Activated T-helper 9 cell treated with anti-CD3 and anti-CD28 coated beads, Interleukin-2, amount 50 U/mL, for 16 hours (primary cell): ENCODE measurements around the gene CIAO2A.
"Not testable (repeated sequence)": the region's sequence is repeated elsewhere in the genome, so short reads cannot be mapped to it uniquely, and the experiment has no call there.

Experiments
- DNase-seq: peaks from one replicate; pipeline ENCODE4 v3.0.0-alpha.2; 2020; ENCODE audit warnings: low read depth

The CIAO2A gene

DNA sequence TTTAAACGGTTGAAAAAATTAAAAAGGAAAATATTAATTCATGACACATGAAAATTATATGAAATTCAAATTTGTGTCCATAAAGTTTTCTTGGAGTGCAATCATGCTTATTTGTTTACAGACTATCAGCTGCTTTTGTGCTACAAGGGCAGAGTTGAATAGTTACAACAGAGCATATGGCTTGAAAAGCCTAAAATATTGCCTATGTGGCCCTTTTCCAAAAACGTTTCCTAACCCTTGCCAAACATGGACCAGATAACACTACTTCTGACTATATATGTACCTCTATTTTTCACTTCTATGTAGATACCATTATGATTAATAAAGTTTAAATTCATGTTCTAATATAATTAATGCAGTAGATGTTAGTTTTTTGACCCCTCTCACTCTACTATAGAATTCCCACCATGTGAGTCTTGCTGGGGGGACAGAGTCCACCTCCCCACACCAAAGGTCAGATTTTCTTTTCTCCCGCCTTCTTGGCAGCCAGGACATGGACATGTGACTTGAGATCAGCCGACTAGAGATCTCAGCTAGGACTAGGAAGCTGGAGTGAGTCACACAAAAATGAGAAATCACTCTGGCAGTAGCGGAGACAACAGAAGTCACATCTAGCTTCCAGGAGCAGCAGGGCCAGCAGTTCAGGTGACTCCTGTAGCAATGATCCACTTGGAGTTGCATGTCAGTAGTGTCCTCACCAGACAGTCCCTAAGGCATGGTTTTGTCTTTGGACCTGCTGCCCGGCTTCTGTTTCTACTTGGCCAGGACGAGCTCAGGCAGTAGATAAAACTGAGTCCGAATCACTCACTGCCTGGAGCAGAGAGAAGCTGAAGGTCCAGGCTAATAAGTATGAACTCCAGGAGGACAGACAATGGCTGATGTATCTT, 22.4 kb downstream of the CIAO2A start:
- no peak for DNase-seq

DNA sequence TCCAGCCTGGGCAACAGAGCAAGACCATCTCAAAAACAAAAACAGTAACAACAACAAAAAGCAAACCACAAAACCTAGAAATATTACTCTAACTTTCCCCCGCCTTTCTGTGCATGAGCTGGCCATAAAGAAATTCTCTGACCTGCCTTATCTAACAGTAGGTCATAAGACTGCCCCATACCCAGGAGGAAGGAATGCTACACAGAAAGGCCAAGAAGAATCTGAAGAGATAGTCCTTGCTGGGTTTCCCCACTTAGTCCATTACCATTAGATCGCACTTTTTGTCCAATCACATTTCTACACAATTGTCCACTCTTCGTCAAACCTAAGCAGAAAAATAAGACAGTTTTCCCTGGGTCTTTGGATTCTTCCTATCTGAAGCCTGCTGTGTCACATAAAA, 23.5 kb downstream of the CIAO2A start:
- DNase-seq = no peak

DNA sequence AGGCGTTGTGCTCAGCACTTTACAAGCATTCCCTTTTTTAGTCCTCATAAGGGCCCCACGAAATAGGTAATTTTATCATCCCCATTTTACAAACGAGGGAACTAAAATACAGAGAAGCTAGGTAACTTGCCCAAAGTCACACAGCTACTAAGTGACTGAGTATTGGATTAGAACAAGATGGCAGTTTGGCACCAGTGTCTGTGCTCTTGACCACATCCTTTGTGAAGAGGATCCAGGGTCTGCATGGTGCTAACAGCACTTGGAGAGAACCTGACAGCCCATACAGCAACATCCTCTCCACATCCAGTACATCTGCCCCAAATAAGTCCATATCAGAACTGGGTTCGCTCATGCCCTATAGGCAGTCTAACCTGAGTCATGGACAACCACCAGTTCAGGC, 25.5 kb downstream of the CIAO2A start:
- DNase-seq = no peak

DNA sequence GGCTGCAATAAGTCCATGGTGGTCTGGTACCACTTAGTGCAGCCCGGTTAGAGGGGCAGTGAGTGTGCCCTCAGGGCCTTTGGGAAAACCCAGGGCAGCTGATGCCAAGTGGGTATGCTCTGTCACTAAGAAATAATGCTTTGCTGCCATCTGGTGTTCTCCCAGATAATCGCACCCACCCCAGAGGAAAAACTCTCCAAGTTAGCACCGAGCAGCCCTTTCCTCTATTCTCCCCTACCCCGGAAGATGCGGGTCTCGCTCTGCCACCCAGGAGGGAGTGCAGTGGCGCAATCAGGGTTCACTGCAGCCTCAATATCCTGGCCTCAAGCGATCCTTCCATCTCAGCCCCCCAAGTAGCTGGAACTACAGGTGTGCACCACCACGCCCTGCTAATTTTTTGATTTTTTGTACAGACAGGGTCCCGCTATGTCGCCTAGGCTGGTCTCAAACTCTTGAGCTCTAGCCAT, 26.0 kb downstream of the CIAO2A start:
- DNase-seq = peak; percentile 36

DNA sequence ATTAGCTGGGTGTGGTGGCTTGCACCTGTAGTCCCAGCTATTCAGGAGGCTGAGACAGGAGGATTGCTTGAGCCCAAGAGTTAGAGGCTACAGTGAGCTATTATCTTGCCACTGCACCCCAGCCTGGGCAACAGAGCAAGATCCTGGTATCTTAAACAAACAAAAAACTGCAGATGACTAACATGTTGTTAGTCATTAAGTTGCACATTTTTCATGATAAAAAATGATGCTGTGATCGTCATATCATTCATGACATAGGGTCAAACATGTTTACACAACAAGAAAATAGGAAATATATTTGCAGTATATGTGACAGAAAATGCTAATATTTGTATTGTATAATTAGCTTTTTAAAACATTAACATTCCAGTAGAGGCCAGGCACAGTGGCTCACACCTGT, 27.2 kb downstream of the CIAO2A start:
- no peak for DNase-seq

DNA sequence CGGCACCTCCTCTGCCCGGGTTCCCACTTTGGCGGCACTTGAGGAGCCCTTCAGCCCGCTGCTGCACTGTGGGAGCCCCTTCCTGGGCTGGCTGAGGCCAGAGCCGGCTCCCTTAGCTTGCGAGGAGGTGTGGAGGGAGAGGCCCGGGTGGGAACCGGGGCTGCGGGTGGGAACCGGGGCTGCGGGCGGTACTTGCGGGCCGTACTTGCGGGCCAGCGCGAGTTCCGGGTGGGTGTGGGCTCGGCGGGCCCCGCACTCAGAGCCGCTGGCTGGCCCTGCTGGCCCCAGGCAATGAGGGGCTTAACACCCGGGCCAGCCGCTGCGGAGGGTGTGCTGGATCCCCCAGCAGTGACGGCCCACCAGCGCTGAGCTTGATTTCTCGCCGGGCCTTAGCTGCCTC, 32.9 kb downstream of the CIAO2A start:
- DNase-seq = no peak

DNA sequence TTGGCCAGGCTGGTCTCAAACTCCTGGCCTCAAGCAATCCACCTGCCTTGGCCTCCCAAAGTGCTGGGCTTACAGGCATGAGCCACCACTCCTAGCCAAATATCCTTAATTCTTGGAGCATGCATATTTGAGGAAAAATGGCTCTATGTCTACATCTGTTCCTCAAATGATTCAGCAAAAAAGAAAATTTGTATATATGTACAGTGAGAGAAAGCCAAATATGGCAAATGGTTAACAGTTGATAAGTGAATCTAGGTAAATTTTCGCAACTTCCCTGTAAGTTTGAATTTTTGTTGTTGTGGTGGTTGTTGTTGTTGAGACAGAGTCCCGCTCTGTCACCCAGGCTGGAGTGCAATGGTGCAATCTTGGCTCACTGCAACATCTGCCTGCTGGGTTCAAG, 34.5 kb downstream of the CIAO2A start:
- not testable (repeated sequence) for DNase-seq

DNA sequence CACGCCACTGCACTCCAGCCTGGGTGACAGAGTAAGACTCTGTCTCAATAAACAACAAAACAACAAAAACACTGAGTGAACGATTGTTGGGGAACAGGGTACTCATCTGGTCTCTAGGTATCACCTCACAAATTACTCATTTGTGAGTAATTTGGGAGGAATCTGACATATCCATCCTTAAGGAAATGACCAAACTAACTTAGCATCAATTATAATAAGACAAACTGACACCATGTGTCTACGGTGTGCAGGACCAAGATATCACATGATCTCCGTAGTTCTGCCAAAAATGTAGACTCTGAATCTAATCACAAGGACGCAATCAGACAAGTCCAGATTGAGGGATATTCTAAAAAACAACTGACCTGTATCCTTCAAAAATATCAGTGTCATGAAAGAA, 35.4 kb downstream of the CIAO2A start:
- DNase-seq = no peak

DNA sequence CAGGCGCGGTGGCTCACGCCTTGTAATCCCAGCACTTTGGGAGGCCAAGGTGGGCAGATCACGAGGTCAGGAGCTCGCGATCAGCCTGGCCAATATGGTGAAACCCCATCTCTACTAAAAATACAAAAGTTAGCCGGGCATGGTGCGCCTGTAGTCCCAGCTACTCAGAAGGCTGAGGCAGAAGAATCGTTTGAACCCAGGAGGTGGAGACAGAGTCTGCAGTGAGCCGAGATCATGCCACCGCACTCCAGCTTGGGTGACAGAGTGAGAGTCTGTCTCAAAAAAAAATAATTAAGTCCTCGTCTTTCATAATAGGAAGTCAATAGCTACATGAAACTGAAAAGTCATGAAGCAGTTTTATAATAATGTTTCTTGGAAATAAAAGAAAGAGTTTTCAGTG, 40.0 kb downstream of the CIAO2A start:
- not testable (repeated sequence) for DNase-seq

DNA sequence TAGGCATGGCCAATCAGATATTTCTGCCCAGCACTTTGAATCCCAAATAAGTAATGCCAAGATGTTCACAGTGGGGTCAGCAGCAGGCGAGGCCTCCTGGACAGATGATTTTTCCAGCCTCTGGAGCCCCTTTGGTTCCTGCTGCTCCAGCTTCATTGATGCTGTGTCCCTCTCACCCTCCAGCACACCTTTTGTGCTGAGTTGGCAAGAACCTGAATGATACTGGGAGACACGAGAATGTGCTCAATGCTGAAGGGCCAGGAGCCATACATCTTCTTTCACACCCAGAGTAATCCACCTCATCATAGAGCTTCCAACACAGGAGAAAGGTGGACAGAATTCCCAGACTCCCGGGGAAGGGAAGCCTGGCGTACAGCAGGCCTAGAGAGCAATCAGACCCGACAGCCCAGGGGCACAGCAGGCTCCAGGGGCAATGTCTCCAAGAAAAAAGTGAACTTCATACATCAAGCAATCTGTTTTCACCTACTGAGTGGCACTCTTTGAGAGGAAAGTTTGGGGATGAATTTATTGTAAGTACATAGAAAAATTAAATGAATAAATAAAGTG, 40.6 kb downstream of the CIAO2A start:
- DNase-seq = no peak

DNA sequence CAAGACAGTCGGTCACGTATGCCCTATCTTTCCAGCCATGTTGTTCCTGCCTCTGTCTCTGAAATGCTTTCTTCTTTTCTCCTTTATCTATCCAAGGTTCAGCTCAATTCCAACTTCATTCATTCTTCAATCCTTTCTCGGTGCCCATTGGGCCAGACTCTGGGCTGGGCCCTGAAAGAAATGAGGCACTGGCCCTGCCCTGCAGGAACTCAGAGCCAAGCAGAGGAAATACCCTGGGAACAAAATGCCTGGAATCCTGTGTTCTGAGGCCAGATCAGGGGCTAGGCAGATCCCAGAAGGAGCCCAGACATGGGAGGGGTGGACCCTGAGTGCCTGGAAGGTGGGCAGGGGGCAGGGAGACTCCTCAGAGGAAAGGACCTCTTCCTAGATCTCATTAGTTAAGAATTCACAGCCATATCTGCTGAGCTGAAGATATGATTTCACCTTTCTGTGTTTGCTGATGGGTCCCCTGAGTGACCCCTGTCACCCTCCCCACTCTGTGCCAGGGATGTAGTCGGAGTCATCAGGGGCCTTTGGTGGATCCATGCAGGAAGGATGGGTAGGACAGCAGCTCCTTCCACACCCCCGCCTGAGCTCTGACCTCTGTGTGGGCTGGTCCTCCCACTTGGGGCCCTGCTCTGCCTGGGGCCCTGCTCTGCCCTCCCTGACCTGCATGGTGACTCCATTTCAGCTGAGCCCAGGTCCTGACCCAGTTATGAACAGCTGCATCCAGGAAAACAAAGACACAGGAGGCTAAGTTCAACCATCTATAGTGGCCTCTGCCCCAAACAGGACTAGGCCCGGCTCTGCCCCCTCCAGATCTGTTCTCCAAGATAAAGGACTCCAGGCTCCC, 42.0 kb downstream of the CIAO2A start:
- no peak for DNase-seq

DNA sequence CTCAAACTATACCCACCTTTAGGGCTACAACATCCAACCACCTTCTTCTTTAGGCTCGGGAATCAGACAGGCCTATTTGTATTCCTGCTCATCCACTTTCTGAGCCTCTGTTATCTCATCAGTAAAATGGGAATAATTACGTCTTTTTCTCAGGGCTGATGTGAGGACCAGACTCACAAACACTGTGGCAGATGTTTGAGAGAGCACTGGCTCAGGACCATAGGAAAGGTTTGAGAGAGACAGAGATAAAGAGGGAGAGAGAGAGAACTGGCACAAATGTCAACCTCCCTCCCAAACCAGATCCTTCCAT, 42.6 kb downstream of the CIAO2A start:
- DNase-seq = no peak

DNA sequence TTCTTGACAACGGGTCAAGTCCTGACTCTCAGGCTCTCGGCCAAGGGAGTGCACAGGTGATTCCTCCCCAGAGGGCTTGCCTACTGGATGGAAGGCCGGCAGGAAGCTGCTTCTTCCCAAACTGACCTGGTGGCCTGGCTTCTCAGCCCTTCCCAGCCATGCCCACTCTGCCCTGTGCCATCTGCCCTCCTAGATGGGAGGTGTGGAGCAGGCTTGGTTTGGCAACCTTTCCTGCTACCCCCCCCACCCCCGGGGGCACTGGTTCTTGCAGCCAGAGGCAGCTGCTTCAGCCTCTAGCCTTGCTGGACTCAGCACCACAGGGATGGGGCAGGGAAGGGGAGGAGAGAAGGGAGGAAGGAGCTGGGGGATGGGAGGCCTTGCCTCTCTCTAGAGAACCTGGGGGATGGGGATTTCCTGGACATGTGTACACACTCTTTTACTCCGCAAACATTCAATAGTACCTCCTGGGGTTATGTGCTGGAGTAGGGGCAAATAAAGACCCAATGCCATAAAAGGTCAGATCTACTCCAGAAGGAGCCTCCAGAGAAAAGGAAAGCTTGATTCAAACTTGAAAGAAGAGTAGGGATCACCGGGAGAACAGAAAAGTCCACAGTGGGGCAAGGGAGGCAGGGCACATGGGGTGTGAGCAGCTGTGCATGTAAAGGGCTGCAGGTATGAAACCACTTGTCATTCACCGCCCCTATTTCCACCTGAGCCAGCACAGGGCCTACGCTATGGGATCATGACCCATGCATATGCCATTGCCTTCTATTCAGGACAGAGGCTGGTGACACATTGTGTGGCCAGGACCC, 43.2 kb downstream of the CIAO2A start:
- no peak for DNase-seq

DNA sequence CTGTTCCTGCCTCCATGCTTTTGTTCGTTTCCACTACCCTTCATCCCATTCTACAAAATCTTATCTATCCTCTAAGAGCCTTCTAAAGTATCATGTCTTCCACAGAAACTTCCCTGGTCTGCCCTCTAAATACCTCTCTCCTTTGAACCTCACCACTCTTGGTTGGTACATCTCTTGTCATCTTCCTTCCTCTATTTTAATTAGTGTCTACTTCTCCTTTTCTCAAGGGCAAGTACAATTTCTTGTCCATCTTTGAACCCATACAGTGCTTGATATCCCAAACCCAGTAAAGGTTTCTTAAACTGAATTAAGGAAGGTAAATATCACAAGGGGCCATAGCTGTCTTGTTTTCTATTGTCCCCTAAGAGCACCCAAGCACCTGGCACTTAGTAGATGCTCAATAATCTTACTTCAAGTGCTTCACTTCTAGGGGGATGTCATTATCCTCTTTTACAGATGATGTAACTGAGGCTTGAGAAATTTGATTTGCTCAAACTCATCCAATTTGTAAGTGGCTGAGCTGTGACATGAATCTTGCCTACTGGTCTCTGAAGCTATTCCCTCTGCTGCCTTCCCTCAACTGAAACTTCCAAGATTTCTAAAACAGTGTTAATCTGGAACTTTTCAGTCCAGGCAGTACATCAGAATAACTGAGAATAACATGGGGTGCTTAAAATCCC, 44.7 kb downstream of the CIAO2A start:
- no peak for DNase-seq

DNA sequence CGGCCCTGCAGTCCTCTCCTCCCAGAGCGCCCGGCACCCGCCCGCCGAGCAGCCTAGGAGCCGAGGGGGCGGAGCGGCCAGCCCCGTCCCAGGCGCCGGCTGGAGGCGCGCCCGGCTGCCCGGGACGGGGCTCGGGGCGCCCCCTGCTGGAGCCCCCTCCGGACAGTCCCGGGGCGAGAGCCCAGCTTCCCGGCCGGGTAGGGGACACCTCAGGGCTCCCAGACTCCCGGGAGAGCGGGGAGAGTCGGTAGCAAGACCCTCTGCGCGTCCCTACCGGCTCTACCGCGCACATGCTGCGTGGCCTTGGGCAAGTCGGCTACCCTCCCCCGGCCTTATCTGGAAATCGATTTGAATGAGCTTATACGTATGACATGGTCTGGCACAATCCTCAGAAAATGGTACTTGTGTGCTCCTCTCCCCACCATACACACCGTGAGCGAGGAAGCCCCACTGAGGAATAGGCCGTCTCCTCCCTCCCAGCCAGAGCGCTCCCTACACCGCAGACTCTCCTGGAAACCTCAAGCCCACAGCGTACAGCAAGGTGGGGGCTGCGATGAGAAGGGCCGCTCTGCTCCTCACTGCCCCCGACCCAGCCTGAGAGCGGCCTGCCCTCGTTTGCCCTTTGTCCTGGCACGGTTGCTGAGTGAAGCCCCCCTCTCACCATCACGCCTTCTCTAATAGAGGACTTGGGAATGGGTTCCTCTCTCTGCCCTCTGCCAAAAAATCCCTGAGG, 47.1 kb downstream of the CIAO2A start, which contains the start of gene DAPK2:
Gene DAPK2, minus strand, starts transcription at position 65 of the 733 bp plus-strand sequence. CDS start 6,224 bp downstream, outside the sequence.
- DNase-seq = peak; percentile 52

DNA sequence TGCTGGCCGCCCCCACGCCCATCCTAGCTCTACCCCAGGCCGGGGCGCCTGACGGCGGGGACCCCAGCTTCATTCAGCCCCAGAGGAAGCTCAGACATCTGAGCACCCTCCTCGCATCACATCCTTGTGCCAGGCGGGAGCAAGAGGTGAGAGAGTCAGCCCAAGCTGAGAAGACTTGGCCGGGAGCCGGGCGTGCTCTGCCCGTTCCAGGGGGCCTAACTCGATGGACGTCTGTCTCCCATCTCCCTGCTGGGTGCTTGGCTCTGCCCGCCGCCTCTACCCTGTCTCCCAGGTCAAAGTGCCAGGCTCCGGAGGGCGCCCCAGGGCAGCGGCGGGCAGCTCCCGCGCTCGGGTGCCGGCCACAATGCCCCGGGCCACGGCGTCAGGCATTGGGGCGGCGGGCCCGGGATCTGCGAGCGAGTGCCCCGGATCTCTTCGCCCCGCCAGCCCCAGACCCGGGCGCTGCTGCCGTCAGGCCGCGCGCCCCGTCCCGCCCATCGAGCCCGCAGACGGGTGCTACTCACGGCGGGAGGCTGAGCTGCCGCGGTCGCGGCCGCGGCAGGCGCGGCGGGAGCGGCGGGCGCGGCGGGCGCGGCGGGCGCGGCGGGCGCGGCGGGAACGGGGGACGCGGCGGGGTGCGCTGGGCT, 47.7 kb downstream of the CIAO2A start:
- DNase-seq = peak; percentile 13

DNA sequence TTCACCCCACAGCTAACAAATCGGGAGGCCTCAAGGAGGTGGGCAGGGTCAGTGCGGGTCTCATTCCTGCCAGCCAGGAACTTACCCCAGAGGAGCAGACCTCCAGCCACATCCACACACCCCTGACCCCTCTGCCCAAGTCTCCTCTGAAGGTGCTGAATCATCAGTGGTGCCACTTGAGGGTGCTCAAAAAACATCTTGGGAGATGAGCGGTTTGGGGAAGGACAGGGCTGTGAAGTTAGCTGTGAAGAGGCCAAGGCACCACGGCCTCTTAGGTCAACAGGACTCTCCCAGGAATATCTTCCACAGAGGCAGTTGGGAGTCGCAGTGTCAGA, 48.6 kb downstream of the CIAO2A start:
- DNase-seq = no peak

DNA sequence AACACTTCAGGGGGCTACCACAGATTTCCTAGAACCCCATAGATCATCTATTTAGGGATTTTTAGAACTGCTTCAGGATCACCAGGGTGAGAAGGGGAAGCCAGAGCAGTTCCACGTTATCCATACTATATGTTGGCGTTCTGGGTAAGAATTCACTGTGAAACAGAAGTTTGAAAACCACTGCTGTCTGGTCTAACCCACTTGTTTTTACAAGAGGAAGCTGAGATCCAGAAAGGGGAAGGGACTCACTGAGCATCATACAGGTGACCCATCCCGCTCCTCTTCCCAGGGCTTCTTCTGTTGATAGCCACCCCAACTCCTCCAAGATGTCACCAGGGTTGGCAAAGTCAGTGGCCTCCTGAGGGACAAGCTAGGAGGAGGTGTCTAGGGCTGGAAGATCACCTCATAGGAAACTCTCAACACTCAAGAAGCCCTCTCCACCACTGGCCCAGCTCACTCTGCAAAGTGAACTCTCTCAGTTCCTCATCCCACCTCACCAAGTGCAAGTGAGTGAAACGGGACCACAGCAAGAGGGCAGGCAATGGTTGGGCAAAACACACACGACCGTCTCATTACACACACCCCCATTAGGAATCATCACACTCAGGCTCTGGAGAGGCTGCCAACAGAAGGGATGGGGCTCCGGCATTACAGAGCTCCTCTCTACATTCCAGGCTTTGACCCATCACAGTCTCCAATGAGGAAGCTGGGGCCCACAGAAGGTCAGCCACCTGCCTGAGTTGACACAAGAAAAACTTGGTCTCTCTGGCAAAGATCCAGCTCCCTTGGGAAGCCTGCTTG, 49.1 kb downstream of the CIAO2A start:
- no peak for DNase-seq

DNA sequence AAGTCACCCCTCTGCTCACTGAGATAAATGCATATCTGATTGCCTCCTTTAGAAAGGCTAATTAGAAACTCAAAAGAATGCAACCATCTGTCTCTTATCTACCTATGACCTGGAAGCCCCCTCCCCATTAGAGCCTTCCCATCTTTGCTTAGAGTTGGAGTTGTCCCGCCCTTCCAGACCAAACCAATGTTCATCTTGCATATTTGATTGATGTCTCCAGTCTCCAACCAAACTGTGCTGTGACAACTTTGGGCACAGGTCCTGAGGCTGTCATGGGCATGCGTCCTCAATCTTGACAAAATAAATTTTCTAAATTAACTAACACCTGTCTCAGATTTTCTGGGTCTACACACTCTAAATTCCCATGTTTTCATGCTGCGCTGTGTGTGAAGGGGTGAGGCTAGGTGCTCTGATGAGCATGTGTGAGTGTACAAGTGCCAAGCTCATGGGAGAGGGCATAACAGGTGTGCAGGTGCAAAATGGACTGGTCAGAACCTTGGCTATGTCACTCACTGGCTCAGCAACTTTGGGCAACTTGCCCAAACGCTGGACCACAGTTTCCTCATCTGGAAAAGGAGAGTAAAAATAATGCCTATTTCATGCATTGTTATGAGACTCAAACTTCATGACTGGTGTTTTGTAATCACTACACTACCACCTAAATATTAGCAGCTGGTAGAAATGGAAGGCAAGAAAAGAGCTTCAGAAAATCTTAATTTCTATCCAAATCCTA, 54.6 kb downstream of the CIAO2A start:
- DNase-seq = no peak
